GM18873 (cell line): ENCODE data around the gene PGBD2.
"Not testable (repeated sequence)": the region's sequence is repeated elsewhere in the genome, so short reads cannot be mapped to it uniquely, and the experiment has no call there.

ENCODE experiments used
- ATAC-seq: cut with Tn5 transposase; IDR thresholded peaks from one replicate; pipeline ENCODE4 v1.9.1; 2021; ENCODE audit warnings: mild to moderate bottlenecking, moderate library complexity, moderate number of reproducible peaks; ENCODE audit not compliant: unreplicated experiment, low FRiP score

The PGBD2 gene

DNA sequence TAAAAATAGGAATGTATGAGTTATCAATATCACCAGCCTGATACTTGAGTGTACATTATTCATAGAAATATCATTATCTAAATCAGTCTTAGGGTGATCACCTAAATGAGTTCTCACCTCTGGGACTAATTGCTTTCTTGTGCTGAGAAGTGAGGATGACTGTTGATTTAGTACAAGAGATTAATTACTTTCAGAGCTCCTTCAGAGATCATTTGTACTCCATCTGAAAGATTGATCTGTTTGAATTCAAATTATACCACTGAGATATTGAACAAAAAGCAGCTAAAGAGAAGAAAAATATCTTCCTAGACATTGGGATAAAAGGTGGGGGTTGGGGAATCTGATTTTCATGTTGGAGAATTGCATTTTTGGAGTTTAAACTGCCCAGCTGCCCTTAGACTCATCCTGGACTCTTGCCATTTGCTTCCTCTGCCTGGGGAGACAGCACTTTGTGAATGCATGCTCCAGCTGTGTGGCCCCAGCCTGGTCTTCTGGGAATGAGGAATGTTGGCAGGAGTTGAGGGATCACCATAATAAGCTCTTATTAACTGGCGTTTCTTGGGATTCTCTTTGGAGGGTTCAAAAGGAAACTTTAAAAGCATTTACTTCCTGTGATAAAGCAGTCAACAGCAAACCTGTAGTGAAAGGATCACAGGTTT is 19.7 kb upstream of the PGBD2 start:
- ATAC-seq: no peak

DNA sequence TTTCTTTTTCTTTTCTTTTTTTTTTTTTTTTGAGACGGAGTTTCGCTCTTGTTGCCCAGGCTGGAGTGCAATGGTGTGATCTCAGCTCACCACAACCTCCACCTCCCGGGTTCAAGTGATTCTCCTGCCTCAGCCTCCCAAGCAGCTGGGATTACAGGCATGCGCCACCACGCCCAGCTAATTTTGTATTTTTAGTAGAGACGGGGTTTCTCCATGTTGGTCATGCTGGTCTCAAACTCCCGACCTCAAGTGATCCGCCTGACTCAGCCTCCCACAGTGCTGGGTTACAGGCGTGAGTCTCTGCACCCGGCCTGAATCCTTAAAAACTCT is 16.2 kb upstream of the PGBD2 start:
- ATAC-seq: not testable (repeated sequence)

DNA sequence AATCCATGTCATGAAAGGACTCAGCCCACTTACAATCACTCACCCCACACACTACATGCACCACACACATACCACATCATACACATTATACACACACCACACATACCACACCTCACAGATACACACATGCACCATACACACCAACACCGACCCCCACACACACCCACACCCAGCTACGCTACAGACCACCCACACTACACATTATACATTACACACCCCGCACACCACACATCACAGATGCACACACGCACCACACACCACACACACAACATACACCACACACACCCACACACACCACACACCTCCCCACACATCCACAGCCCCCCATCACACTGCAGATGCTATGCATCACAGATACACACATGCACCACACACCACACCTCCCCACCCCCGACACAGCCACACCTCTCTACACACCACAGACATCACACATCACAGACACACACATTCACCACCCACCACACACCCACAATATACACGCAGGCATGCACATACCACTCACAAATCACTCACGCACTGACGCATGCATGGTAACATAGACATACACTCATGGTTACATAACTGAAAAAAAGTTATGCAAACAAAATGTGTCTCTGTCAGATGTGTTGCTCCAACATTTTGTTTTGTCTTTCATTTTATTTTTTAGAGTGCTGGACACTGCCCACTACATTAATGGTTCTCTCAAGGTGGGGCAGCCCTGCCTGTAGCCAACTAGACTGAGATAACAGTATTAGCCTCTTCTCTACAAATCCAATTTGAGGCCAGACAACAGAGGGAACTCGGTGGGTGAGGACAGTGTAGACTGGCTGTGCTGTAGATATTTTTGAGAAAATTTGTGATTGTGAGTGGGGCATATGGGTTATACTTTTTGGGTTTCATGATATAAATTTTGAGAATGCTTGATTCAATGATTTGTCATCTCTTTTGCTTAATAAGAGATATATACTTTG is 15.2 kb upstream of the PGBD2 start:
- ATAC-seq: no peak

DNA sequence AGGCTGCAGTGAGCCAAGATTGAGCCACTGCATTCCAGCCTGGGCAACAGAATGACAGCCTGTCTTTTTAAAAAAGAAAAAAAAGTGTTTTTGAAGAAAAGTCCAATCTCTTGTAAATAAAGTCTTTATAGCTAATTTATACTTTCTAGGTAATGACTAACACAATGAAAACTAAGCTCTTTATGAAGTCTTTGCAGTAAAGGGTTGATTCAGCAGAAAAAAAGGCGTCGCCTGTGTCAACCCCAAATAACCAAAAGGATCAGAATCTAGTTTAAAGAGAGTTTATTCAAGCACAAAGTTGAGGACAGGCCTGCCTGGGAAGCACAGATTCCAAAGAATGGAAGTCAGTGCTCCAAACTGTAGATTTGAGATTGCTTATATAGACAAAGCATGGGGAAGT is 14.3 kb upstream of the PGBD2 start:
- no peak for ATAC-seq

DNA sequence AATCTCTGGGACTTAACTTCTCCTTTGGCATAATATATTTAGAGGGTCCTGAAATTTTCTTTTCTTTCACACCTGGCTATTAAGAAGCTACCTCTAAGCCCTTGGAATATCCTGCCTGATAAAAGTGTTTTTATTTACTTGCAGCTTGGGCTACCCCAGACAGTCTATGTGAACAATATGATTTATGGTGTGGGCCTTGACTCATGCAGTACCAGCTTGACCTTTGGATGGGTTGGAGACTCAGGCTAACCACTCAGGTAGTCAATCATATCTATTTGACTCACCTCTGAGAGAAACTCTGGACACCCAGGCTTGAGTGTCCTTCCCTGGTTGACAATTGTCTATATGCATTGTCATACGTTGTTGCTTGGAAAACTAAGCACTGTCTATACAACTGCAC is 13.4 kb upstream of the PGBD2 start:
- no peak for ATAC-seq

DNA sequence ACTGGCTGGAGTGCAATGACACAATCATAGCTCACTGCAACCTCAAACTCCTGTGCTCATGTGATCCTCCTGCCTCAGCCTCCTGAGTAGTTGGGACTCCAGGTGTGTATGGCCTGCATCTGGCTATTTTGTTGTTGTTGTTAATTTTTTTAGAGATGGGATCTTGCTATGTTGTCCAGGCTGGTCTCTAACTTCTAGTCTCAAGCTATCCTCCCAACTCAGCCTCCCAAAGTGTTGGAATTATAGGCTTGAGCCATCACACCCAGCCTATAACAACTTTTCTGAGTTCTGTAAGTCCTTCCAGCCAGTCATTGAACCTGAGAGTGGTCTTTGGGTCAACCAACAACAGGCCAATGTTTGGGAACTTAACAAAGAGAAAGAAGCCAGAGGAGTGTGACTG is 11.2 kb upstream of the PGBD2 start:
- no peak for ATAC-seq

DNA sequence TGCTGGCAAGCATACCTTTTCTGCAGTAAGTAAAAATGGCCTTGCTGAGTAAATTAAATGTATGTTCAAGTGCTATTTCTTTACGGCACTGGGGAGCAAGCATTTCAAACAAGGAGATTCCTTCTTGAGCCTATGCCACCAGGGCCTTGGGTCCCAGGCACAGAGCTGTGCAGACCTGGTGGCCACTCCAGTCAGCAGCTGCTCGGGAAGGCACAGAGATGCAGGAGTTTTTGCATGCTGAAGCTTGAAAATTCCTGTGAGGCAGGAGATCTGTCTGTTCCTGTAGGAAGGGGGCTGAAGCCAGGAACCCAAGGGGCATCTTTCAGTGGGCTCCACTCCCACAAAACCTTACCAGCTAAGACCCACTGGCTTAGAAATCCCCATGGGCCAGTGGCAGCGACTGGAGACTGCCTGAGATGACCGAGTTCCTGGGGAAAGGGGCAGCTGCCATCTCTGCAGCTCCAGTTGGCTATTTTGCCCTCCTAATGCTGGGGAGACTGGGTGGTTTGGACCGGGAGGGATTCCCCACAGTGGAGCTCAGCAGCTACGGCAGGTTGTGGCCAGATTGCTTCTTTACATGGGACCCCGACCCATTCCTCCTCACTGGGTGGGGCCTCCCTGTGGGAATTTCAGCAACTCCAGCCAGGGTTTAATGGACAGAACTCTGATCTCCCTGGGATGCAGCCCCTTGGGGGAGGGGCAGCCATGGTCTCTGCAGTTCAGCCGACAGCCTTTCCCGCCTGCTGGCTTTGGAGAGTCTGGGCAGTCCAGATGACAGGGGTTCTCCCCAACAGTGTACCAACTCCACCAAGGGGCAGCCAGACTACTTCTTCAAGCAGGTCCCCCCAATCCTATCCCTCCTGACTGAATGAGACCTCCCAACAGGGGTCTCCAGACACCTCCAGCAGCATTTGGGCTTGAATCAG is 8.4 kb upstream of the PGBD2 start:
- ATAC-seq: no peak

DNA sequence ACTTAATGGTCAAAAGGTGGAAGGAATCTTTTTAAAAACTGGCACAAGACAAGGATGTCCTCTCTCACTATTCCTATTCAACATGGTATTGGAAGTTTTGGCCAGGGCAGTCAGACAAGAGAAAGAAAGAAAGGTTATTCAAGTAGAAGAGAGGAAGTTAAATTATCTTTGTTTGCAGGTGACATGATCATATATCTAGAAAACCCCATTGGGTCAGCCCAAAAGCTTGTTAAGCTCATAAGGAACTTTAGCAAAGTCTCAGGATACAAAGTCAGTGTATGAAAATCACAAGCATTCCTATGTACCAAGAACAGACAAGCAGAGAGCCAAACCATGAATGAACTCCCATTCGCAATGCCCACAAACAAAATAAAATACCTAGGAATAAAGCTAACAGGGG is 5.4 kb upstream of the PGBD2 start:
- no peak for ATAC-seq

DNA sequence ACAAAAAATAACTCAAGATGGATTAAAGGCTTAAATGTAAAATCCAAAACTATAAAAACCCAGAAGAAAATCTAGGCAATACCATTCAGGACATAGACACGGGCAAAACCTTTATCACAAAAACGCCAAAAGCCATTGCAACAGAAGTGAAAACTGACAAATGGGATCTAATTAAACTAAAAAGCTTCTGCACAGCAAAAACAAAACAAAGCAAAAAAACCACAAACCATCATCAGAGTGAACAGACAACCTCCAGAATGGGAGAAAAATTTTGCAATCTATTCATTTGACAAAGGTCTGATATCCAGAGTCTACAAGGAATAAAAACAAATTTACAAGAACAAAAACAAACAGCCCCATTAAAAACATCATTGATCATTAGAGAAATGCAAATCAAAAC is 4.5 kb upstream of the PGBD2 start:
- no peak for ATAC-seq

DNA sequence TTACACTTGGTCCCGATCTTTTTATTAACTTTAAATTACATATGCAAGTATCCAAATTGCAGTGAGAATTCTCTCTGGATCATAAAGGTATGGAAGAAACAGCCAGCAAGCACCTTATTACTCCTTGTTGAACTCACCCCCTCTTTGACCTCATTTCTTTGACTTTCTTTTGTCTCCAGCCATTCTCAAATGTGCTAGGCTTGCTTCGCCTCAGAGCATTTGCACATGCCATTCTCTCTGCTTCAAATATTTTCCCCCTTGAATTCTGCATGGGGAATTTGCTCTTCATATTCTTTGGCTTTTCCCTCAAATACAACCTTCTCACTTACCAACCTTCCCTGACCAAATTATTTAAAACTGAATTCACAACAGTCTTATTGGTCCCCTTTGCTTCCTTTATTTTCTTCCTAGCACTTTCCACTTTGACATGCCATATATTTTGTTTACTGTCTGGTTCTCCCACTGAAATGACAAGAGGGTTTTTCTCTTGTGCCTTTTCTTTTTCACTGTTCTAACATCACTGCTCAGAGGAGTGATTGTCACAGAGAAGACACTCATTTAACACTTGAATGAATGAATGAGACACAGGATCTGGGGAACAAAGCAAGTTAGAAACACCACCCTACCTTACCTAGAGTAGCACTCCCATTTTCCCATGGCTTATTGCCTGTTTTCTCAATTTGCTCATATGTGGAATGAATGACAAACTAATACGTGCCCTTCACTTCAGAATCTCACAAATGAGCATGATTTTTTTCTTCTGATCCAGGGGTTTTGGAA is 1.4 kb upstream of the PGBD2 start:
- ATAC-seq: no peak

DNA sequence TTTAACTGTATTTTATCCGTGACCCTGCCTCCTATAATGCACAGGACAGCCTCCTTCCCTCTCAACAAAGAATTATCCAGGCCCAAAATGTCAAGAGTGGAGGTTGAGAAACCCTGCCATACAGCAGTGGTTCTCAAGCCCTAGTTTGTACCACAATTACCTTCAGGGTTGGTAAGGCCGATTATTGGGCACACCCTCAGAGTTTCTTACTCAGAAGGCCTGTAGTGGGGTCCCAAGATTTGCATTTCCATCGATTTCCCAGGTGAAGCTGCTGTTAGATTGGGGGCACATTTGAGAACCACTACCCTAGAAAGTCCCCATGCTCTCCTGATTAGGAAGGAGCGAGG is 400 bp upstream of the PGBD2 start:
- no peak for ATAC-seq

DNA sequence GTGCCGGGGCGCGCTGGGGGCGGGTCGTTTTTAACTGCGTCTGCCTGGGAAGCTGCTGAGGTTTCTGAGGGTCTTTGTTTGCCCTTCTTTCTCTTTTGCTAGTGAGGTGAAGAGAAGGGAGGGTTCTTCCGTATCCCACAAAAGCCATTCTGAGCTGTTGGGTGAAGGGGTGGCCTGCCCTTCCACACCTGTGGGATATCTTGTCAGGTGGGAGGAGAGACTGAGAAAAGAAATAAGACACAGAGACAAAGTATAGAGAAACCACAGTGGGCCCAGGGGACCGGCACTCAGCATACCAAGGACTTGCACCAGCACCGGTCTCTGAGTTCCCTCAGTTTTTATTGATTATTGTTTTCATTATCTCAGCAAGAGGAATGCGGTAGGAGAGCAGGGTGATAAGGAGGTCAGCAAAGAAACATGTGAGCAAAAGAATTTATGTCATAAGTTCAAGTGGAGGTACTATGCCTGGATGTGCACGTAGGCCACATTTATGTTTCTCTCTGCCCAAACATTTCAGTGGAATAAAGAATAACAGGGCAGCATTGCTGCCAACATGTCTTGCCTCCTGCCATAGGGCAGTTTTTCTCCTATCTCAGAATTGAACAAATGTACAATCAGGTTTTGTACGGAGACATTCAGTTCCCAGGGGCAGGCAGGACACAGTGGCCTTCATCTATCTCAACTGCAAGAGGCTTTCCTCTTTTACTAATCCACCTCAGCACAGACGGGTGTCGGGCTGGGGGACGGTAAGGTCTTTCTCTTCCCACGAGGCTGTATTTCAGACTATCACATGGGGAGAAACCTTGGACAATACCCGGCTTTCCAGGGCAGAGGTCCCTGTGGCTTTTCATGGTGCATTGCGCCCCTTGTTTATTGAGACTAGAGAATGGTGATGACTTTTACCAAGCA is 972 bp downstream of the PGBD2 start:
- ATAC-seq: peak; percentile 7

DNA sequence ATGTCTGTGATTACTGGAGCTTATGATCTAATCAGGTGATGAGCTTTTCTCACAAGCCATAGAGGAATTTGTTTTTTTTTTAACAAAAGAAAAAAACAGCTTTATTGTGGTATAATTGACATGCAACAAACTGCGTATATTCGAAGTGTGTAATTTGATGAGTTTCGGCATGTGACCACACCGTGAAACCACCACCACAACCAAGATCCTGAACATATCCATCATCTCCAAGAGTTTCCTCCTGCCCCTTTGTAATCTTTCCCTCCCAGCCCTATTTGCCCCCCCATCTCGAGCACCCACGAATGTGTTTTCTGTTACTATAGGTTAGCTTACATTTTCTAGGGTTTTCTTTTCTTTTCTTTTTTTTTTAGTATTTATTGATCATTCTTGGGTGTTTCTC is 4.7 kb downstream of the PGBD2 start:
- no peak for ATAC-seq

DNA sequence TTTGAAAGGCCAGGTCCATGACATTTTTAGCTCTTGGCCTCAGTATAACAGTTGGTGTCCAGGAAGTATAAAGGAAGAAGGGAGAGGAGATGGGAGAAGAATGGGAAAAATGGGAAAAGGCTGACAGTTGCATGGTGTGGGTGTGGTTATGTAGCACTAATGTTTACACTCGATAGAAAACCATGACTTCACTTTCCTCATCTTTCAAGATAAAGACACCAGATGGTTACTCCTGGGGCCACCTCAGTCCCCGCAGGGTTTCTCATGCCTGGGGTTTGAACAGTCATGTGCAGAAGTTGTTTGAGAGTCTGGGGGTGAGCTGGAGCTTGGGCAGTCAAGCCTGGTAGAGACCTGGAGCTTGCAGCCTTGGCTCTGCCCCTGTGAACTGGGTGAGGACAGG is 7.9 kb downstream of the PGBD2 start:
- ATAC-seq: no peak

DNA sequence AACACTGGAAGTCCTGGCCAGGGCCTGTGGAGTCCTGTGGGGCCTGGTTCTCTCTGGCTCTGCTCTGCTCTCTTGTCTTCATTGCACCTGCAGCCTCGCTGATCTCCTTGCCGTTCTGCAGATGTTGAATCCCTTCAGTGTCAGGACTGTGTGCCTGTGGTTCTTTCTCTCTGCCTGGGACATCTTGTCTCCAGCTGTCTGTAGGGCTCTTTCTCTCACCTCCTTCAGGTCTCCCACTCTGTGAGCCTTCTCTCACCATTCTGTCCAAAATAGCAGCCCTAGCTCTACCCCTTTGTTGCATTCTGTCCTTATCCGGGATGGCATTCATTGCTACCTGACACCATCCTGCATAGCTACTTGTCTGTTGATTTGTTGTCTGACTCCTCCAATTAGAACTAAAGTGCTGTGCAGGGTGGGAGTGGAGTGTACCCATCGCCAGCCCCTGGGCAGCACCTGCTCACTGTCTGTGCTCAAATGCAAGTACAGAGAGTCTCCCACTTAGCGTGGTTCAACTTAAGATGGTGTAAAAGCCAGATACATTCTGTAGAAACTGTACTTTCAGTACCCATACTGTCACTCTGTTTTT is 8.9 kb downstream of the PGBD2 start:
- no peak for ATAC-seq

DNA sequence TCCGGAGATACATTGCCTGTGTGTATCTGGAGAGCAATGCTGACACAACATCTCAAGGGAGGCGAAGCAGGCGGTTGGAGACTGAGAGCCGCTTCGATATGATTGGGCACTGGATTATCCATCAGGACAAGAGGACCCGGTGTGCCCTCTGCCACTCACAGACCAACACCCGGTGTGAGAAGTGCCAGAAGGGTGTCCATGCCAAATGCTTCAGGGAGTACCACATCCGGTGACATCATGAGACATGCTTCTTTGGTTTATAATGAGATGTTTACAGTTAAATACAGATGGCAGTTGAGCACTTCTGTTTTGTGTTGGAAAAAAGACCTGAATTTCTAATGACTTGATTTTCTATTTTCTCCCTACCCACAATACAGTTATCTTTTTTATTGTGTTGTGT is 12.1 kb downstream of the PGBD2 start:
- ATAC-seq: no peak

DNA sequence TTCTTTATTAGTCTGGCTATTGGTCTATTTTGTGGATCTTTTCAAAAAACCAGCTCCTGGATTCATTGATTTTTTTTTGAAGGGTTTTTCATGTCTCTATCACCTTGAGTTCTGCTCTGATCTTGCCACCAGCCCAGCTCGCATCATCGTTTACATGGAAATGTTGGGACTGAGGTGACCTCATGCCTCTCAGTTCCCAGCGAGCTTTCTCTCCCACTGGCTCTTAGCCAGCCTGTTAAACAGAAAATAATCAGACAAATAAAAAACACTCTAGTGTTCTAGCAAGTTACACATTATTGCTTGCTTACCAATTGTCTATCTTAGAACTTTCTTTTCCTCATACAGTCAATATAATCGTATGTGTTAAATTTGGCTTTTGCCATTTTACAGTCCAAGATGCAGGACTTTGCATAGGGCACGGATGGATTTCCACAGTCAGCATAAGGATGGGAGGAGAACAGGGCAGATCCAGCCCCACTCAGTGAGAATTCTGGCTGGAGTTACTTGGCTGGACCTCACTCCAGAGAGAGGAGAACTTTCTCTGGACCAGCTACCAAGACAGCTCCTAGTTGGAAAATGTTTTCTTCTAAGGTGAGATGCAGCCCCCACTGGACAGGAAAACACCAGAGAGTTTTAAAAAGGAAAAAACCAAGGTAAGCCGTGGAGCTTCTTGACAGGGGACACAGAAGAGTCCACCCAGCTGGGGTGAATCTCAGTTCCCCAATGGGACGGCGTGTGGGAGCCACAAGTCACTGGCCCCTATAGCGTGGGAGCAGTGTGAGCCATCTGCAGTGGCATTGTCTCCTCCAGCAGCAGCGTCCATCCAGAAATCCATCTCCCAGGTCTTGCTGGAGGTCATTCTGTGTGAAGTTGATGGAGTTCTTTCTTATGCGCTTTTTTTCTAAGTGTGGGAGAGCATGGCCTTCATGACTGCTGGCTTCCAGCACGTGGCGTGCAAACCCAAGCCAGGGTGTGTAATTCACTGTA is 17.6 kb downstream of the PGBD2 start:
- ATAC-seq: no peak
